CD8-positive, alpha-beta memory T cell (primary cell): Measurements from ENCODE around the gene OVOL3. TPM values are rescaled to one million over a fixed set of nuclear protein-coding genes. Genes with fewer than 3 reads are reported as not detected.

Source experiments
- CTCF ChIA-PET: fragments of 350-600 bp; sonication (Branson Sonifier 250); formaldehyde crosslinking; loops from one replicate; lab custom pipeline; 2021; ENCODE audit warnings: antibody characterized with exemption; lab: Charles Lee
- POLR2A ChIA-PET: fragments of 350-600 bp; sonication (Branson Sonifier 250); formaldehyde crosslinking; loops from one replicate; lab custom pipeline; 2021; ENCODE audit warnings: antibody characterized with exemption; lab: Charles Lee
- DNase-seq, 5 donors: peaks; one replicate each; pipeline versions ENCODE4 v3.0.0 to v3.0.0-alpha.2; 2020 to 2022; ENCODE audit warnings: mixed read lengths in 1 of 5
- H3K27ac ChIP-seq: one replicate; pipeline ENCODE4 v1.7.0; 2013; ENCODE audit warnings: low read depth, mild to moderate bottlenecking, low read length, moderate library complexity
- H3K27me3 ChIP-seq: 2 replicates; pipeline ENCODE4 v1.7.0; 2013; ENCODE audit warnings: low read length, mild to moderate bottlenecking; ENCODE audit not compliant: insufficient read depth, poor library complexity, severe bottlenecking
- H3K36me3 ChIP-seq: 2 replicates; pipeline ENCODE4 v1.7.0; 2013; ENCODE audit warnings: mild to moderate bottlenecking, low read length, moderate library complexity; ENCODE audit not compliant: insufficient read depth
- H3K4me1 ChIP-seq: 2 replicates; pipeline ENCODE4 v1.7.0; 2013; ENCODE audit warnings: mild to moderate bottlenecking, low read length, moderate library complexity; ENCODE audit not compliant: insufficient read depth
- H3K4me3 ChIP-seq: 2 replicates; pipeline ENCODE4 v1.7.0; 2013; ENCODE audit warnings: mild to moderate bottlenecking, low read length
- H3K9me3 ChIP-seq: 2 replicates; pipeline ENCODE4 v1.7.0; 2013; ENCODE audit warnings: mild to moderate bottlenecking, low read length
- H3K27ac Mint-ChIP-seq, 8 donors: one replicate each; pipeline ENCODE4 v1.8.0; 2020 to 2021; ENCODE audit warnings: mixed read lengths in 8 of 8, mild to moderate bottlenecking in 6 of 8, inconsistent platforms in 3 of 8, moderate library complexity in 3 of 8
- H3K27me3 Mint-ChIP-seq, 2 donors: one replicate each; pipeline ENCODE4 v1.8.0; 2020 to 2021; ENCODE audit warnings: mixed read lengths in 2 of 2, mild to moderate bottlenecking in 1 of 2, moderate library complexity in 1 of 2
- H3K36me3 Mint-ChIP-seq, 3 donors: one replicate each; pipeline ENCODE4 v1.8.0; 2020 to 2021; ENCODE audit warnings: mixed read lengths in 3 of 3, inconsistent platforms in 1 of 3, mild to moderate bottlenecking in 1 of 3
- H3K4me1 Mint-ChIP-seq, 3 donors: one replicate each; pipeline ENCODE4 v1.8.0; 2020 to 2021; ENCODE audit warnings: mixed read lengths in 3 of 3, inconsistent platforms in 1 of 3, mild to moderate bottlenecking in 1 of 3
- H3K4me3 Mint-ChIP-seq, 7 donors: one replicate each; pipeline ENCODE4 v1.8.0; 2020 to 2021; ENCODE audit warnings: mixed read lengths in 7 of 7, mild to moderate bottlenecking in 6 of 7, moderate library complexity in 4 of 7, inconsistent platforms in 2 of 7
- H3K9me3 Mint-ChIP-seq, 5 donors: one replicate each; pipeline ENCODE4 v1.8.0; 2020 to 2022; ENCODE audit warnings: mixed read lengths in 5 of 5, mild to moderate bottlenecking in 3 of 5, moderate library complexity in 2 of 5, inconsistent platforms in 1 of 5
- polyA plus RNA-seq: library from polyadenylated mRNA; unstranded; fragments of 300-500 nt; fragmentation: Illumina TruSeq; gene quantifications from one replicate; pipeline ENCODE4 v1.2.3, GENCODE V29; 2021
- total RNA-seq, 2 experiments: library from RNA; stranded (reverse); gene quantifications; one replicate each; pipeline ENCODE4 v1.2.3, GENCODE V29; 2021

OVOL3 gene
- total and polyA plus RNA-seq, 3 experiments from 2014 or later: not detected

DNA sequence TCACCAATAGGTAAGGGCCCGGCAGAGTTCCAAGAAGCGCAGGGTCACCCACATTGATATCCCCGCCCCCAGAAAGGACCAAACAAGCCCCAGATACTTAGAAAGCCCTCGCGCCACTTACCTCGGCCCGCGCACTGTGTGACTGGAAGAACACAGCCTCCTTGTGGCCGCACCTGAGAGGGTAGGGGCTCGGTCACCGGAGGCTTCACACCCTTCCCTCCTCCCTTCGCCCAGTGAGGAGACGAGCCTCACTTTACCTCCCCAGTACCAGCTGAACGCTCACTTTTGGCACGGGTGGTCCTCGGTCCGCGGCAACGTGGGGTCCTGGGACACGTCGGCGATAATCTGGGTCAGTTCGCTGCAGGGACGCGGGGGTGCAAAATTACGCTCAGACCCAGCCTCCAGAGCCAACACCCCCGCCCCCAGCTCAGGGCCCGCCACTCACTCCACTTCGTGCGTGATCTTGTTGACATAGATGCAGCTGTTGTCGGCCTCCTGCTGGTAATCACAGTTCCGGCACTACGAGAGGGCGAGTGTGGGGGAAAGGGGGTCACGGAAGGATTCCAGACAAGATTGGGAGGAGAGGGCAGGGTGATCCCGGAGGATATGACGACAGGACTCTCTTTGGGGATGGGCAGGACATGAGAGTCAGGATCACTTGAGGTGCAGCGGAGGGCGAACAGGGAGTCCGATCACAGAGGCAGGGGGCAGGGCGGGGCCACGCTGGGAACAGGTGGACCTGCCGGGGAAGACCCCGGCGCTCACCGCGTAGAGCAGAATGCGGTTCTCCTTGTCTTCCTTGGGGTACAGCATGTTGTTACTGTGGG lies 3.2 kb downstream of the OVOL3 start:
- H3K27me3 ChIP-seq: no peaks in the 10 kb centered on the region
- ChIA-PET CTCF (interaction anchor here (1.2 to 3.7 kb wide), 4 partner anchors 13 to 161 kb away, joined by 3 to 22 read pairs (median 4); no protein-coding TSS in a partner anchor), POLR2A (interaction anchor here (1.3 to 2.5 kb wide), 4 partner anchors 14 to 100 kb away, joined by 5 to 11 read pairs (median 8); partner anchors contain the start of genes CAPNS1, ZNF146 and ZNF565)
- Mint-ChIP-seq H3K36me3 (peaks cover 5 to 62% (median 12%) of the 10 kb centered on the region in 3 donors), H3K9me3 (peaks cover 0 to 3% (median 0%) of the 10 kb centered on the region in 5 donors), H3K27me3 (peaks cover 0 to 5% of the 10 kb centered on the region in 2 donors), H3K4me1 (peaks cover 33 to 52% (median 47%) of the 10 kb centered on the region in 3 donors), H3K27ac (peak overlapping the region; percentile 91 to 99 (median 97)), H3K4me3 (peak overlapping the region; percentile 82 to 94 (median 90))
- H3K4me1 ChIP-seq: peaks cover 29% of the 10 kb centered on the region
- H3K4me3 ChIP-seq: peak overlapping the region; percentile 99
- H3K27ac ChIP-seq: peak overlapping the region; percentile 95
- peaks cover 13% of the 10 kb centered on the region for H3K36me3 ChIP-seq
- no peaks in the 10 kb centered on the region for H3K9me3 ChIP-seq
- peak in 2 of 5 donors; percentile 15 to 22 for DNase-seq

GRCh38 chr19:36114721-36115452 lies 3.9 kb downstream of the OVOL3 start, which contains the start of gene POLR2I:
TSS of gene POLR2I (minus strand) at chr19:36114875. CDS start at chr19:36114856, 19 bp downstream.
- Histone ChIP-seq H3K4me1 (peaks cover 29% of the 10 kb centered on the region), H3K9me3 (no peaks in the 10 kb centered on the region), H3K4me3 (peak within 1 kb of the TSS; percentile 99), H3K27ac (peak within 1 kb of the TSS; percentile 95), H3K27me3 (no peaks in the 10 kb centered on the region), H3K36me3 (peaks cover 16% of the 10 kb centered on the region)
- peak within 1 kb of the TSS; percentile 91 to 99 (median 97) for H3K27ac Mint-ChIP-seq
- H3K4me3 Mint-ChIP-seq: peak within 1 kb of the TSS; percentile 82 to 94 (median 90)
- peak; percentile 97 to 100 (median 99) for DNase-seq
- peaks cover 0 to 7% of the 10 kb centered on the region in 2 donors for H3K27me3 Mint-ChIP-seq
- POLR2A ChIA-PET: interaction anchor here (0.7 to 2.5 kb wide), 7 partner anchors 13 to 374 kb away, joined by 4 to 11 read pairs (median 5); partner anchors contain the start of genes CAPNS1, THAP8, ZNF146 and ZNF565
- peaks cover 0 to 3% (median 0%) of the 10 kb centered on the region in 5 donors for H3K9me3 Mint-ChIP-seq
- CTCF ChIA-PET: interaction anchor here (0.7 to 3.7 kb wide), 6 partner anchors 13 to 162 kb away, joined by 3 to 22 read pairs (median 4); no protein-coding TSS in a partner anchor
- peaks cover 33 to 55% (median 48%) of the 10 kb centered on the region in 3 donors for H3K4me1 Mint-ChIP-seq
- peaks cover 5 to 66% (median 13%) of the 10 kb centered on the region in 3 donors for H3K36me3 Mint-ChIP-seq

DNA sequence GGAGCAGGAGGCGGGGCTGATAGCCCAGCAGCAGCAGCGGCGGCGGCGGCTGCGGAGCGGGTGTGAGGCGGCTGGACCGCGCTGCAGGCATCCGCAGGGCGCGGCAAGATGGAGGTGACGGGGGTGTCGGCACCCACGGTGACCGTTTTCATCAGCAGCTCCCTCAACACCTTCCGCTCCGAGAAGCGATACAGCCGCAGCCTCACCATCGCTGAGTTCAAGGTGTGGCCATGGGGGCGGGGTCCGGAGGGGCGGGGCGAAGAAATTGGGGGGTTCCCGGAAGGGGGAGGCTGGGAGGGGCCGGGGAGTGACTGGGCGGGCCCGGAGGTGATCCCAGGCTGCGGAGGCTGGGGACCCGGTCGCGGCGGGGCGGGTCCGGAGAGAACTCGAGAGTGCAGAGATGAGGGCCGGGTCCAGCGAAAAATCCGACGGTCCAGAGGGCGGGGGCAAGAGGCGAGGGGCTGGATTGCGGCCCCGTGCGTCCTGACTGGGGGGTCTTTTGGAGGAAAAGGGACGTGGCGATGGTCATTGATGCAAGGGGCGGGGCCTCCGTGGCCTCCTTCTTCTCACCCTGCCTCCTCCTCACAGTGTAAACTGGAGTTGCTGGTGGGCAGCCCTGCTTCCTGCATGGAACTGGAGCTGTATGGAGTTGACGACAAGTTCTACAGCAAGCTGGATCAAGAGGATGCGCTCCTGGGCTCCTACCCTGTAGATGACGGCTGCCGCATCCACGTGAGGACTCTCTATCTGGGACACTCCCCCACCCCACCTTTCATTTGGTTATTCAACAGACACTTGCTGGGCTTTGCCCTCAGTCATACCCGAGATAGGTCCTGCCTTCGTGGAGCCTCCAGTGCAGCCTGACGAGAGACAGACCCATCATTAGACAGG lies 4.8 kb downstream of the OVOL3 start, which contains the start of gene TBCB:
TBCB (plus strand) TSS at position 16 of the 891 bp plus-strand sequence; CDS start at position 109, 93 bp downstream.
- DNase-seq: peak in 2 of 5 donors; percentile 88 to 92
- H3K27ac ChIP-seq: peak within 1 kb of the TSS; percentile 95
- peak within 1 kb of the TSS; percentile 99 for H3K4me3 ChIP-seq
- Mint-ChIP-seq H3K27me3 (peaks cover 0 to 7% of the 10 kb centered on the region in 2 donors), H3K4me1 (peaks cover 37 to 58% (median 51%) of the 10 kb centered on the region in 3 donors), H3K4me3 (peak within 1 kb of the TSS; percentile 82 to 94 (median 90)), H3K9me3 (peaks cover 0 to 3% (median 0%) of the 10 kb centered on the region in 5 donors), H3K36me3 (peaks cover 5 to 72% (median 16%) of the 10 kb centered on the region in 3 donors), H3K27ac (peak within 1 kb of the TSS; percentile 91 to 99 (median 97))
- POLR2A ChIA-PET: interaction anchor here (0.7 to 2.5 kb wide), 7 partner anchors 12 to 375 kb away, joined by 4 to 11 read pairs (median 5); partner anchors contain the start of genes CAPNS1, THAP8, ZNF146 and ZNF565
- no peaks in the 10 kb centered on the region for H3K27me3 ChIP-seq
- H3K36me3 ChIP-seq: peaks cover 21% of the 10 kb centered on the region
- H3K4me1 ChIP-seq: peaks cover 29% of the 10 kb centered on the region
- H3K9me3 ChIP-seq: no peaks in the 10 kb centered on the region
- CTCF ChIA-PET: interaction anchor here (0.7 to 3.7 kb wide), 6 partner anchors 12 to 162 kb away, joined by 3 to 22 read pairs (median 4); no protein-coding TSS in a partner anchor

DNA sequence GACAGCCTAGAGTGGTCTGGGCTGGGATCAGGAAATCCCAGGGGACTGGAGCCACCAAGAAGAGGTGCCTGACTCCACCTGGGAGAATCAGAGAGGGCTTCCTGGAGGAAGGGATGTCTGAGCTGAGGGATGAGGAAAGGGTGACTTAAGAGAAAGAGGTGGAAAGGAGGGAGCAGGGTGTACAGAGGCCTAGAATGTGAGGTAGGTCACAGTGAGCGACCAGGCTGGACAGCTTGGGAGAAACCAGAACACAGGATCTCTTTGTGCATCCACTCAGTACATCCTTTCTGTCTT lies 5.3 kb downstream of the OVOL3 start:
- Histone ChIP-seq H3K27me3 (no peaks in the 10 kb centered on the region), H3K27ac (peak overlapping the region; percentile 95), H3K4me3 (peak overlapping the region; percentile 99), H3K9me3 (no peaks in the 10 kb centered on the region), H3K4me1 (peaks cover 29% of the 10 kb centered on the region), H3K36me3 (peaks cover 22% of the 10 kb centered on the region)
- CTCF ChIA-PET: interaction anchor here (3.7 kb wide), 1 partner anchor 11 kb away, joined by 22 read pairs; no protein-coding TSS in a partner anchor
- H3K36me3 Mint-ChIP-seq: peaks cover 5 to 76% (median 16%) of the 10 kb centered on the region in 3 donors
- H3K9me3 Mint-ChIP-seq: peaks cover 0 to 3% (median 0%) of the 10 kb centered on the region in 5 donors
- peak overlapping the region; percentile 82 to 94 (median 90) for H3K4me3 Mint-ChIP-seq
- H3K27ac Mint-ChIP-seq: peak overlapping the region in 7 of 8 donors; percentile 69 to 99 (median 96)
- no peak for DNase-seq
- peaks cover 0 to 7% of the 10 kb centered on the region in 2 donors for H3K27me3 Mint-ChIP-seq
- POLR2A ChIA-PET: interaction anchor here (2.5 kb wide), 1 partner anchor 11 kb away, joined by 10 read pairs; no protein-coding TSS in a partner anchor
- H3K4me1 Mint-ChIP-seq: peaks cover 37 to 58% (median 51%) of the 10 kb centered on the region in 3 donors

DNA sequence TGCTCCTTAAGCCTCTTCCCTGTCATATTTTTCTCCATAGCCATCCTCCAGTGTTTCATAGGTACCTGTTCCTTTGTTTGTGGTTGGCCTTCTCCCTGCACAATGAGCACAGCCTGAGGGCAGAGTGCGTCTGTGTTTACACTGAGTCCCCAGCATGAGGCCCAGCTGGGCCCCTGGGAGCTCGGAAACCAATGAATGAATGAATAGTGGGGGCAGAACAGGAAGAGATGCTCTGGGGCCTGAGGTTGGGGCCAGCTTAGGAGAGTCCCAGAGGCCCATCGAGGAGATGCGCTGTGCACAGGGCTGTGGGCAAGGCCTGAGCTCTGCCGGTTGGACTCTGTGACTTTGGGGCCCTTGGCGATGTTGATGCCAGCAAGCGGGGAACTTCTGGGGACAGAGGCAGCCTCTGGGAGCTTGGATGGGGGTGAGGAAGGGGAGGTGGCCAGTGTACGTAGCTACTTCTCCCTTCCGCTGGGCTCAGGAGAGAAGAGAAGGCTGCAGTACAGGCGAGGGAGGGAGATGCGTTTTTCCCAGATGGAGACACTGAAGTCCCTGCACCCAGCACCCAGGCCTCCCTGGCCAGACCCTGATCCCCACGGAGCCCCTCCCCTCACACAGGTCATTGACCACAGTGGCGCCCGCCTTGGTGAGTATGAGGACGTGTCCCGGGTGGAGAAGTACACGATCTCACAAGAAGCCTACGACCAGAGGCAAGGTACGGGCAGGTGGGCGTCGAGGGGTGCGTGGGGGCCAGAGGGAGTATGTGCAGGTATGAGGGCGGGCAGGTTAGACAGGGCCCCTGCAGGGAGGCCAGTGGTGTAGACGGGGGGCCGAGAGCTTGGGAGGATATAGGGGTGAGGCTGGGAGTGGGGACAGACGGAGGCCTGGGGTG lies 9.4 kb downstream of the OVOL3 start:
- no peaks in the 10 kb centered on the region for H3K9me3 ChIP-seq
- H3K27me3 ChIP-seq: no peaks in the 10 kb centered on the region
- DNase-seq: no peak
- ChIA-PET CTCF (no interaction called here), POLR2A (no interaction called here)
- Mint-ChIP-seq H3K27me3 (peaks cover 0 to 1% of the 10 kb centered on the region in 2 donors), H3K36me3 (peaks cover 0 to 67% (median 14%) of the 10 kb centered on the region in 3 donors), H3K27ac (peak overlapping the region in 3 of 8 donors; percentile 29 to 70 (median 40)), H3K4me1 (peaks cover 20 to 34% (median 24%) of the 10 kb centered on the region in 3 donors), H3K4me3 (peak overlapping the region in 1 of 7 donors; percentile 73), H3K9me3 (no peaks in the 10 kb centered on the region)
- no peak overlapping the region for H3K4me3 ChIP-seq
- H3K36me3 ChIP-seq: peaks cover 23% of the 10 kb centered on the region
- peaks cover 15% of the 10 kb centered on the region for H3K4me1 ChIP-seq
- H3K27ac ChIP-seq: no peak overlapping the region

DNA sequence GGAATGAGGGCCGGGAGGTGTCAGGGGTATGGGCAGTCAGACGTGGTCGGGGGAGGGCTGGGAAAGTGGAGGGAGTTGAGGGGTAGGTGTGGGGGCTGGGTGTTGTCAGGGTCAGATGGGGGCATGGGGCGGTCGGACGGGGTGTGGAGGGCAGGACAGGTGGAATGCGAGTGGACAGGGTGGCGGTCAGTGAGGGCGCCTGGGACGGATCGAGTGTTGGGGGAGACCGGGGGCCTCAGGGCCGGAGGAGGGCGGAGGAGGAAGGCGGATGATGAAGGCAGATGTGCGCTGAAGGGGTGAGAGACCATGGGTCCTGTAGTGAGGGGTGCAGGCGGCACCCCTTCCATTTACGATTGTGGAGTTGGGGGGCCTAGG lies 10.0 kb downstream of the OVOL3 start:
- no peaks in the 10 kb centered on the region for H3K9me3 Mint-ChIP-seq
- Histone ChIP-seq H3K27ac (no peak overlapping the region), H3K4me3 (no peak overlapping the region), H3K27me3 (no peaks in the 10 kb centered on the region), H3K9me3 (no peaks in the 10 kb centered on the region), H3K4me1 (peaks cover 12% of the 10 kb centered on the region), H3K36me3 (peaks cover 26% of the 10 kb centered on the region)
- H3K4me3 Mint-ChIP-seq: no peak overlapping the region
- peaks cover 0 to 1% of the 10 kb centered on the region in 2 donors for H3K27me3 Mint-ChIP-seq
- ChIA-PET POLR2A (no interaction called here), CTCF (no interaction called here)
- H3K27ac Mint-ChIP-seq: no peak overlapping the region
- H3K4me1 Mint-ChIP-seq: peaks cover 18 to 30% (median 21%) of the 10 kb centered on the region in 3 donors
- no peak for DNase-seq
- H3K36me3 Mint-ChIP-seq: peaks cover 0 to 72% (median 19%) of the 10 kb centered on the region in 3 donors
